Activated naive CD8-positive, alpha-beta T cell treated with anti-CD3 and anti-CD28 coated beads, Interleukin-2, amount 50 U/mL, for 24 hours (primary cell): ENCODE data around the gene CNTNAP2.

Experiments used
- ATAC-seq: fragments of 150-1000 bp; cut with Tn5 transposase; one replicate; pipeline ENCODE4 v1.10.0; 2021
- DNase-seq: peaks from one replicate; pipeline ENCODE4 v3.0.0; 2021
- H3K27ac Mint-ChIP-seq: one replicate; pipeline ENCODE4 v1.8.0; 2021; ENCODE audit warnings: mild to moderate bottlenecking, mixed read lengths
- H3K27me3 Mint-ChIP-seq: one replicate; pipeline ENCODE4 v1.8.0; 2021; ENCODE audit warnings: mixed read lengths
- H3K36me3 Mint-ChIP-seq: one replicate; pipeline ENCODE4 v1.8.0; 2021; ENCODE audit warnings: low read depth, mixed read lengths
- H3K4me1 Mint-ChIP-seq: one replicate; pipeline ENCODE4 v1.8.0; 2021; ENCODE audit warnings: mixed read lengths
- H3K4me3 Mint-ChIP-seq: one replicate; pipeline ENCODE4 v1.8.0; 2021; ENCODE audit warnings: mild to moderate bottlenecking, moderate library complexity, mixed read lengths
- H3K9me3 Mint-ChIP-seq: one replicate; pipeline ENCODE4 v1.8.0; 2021; ENCODE audit warnings: mixed read lengths

Gene CNTNAP2

GRCh38 chr7:147412782-147413556, 1296.4 kb downstream of the CNTNAP2 start:
- Mint-ChIP-seq H3K4me1 (no peaks in the 10 kb centered on the region), H3K4me3 (no peak overlapping the region), H3K27ac (no peak overlapping the region), H3K9me3 (peaks cover 10% of the 10 kb centered on the region), H3K27me3 (no peaks in the 10 kb centered on the region), H3K36me3 (no peaks in the 10 kb centered on the region)
- no peak for DNase-seq
- no peak for ATAC-seq

GRCh38 chr7:147413557-147413870, 1296.9 kb downstream of the CNTNAP2 start:
- Mint-ChIP-seq H3K9me3 (peaks cover 7% of the 10 kb centered on the region), H3K4me1 (no peaks in the 10 kb centered on the region), H3K27ac (no peak overlapping the region), H3K36me3 (no peaks in the 10 kb centered on the region), H3K27me3 (no peaks in the 10 kb centered on the region), H3K4me3 (no peak overlapping the region)
- DNase-seq = no peak
- no peak for ATAC-seq

GRCh38 chr7:147415991-147416390, 1299.4 kb downstream of the CNTNAP2 start:
- H3K36me3 Mint-ChIP-seq = no peaks in the 10 kb centered on the region
- H3K27me3 Mint-ChIP-seq = no peaks in the 10 kb centered on the region

GRCh38 chr7:147418966-147419365, 1302.4 kb downstream of the CNTNAP2 start:
- Mint-ChIP-seq H3K4me1 (no peaks in the 10 kb centered on the region), H3K27ac (no peak overlapping the region), H3K27me3 (no peaks in the 10 kb centered on the region), H3K9me3 (no peaks in the 10 kb centered on the region), H3K36me3 (no peaks in the 10 kb centered on the region), H3K4me3 (no peak overlapping the region)
- ATAC-seq (no peak), DNase-seq (no peak)

More at GRCh38 chr7:147415991-147416390, 1299.4 kb downstream of the CNTNAP2 start:
- H3K27ac Mint-ChIP-seq = no peak overlapping the region
- H3K4me3 Mint-ChIP-seq = no peak overlapping the region
- no peaks in the 10 kb centered on the region for H3K9me3 Mint-ChIP-seq
- ATAC-seq (no peak), DNase-seq (no peak)
- no peaks in the 10 kb centered on the region for H3K4me1 Mint-ChIP-seq

GRCh38 chr7:147423875-147424274, 1307.3 kb downstream of the CNTNAP2 start:
- H3K36me3 Mint-ChIP-seq = no peaks in the 10 kb centered on the region
- ATAC-seq = no peak
- DNase-seq = no peak
- peaks cover 12% of the 10 kb centered on the region for H3K9me3 Mint-ChIP-seq
- no peaks in the 10 kb centered on the region for H3K27me3 Mint-ChIP-seq
- H3K4me3 Mint-ChIP-seq = no peak overlapping the region
- H3K27ac Mint-ChIP-seq = no peak overlapping the region
- no peaks in the 10 kb centered on the region for H3K4me1 Mint-ChIP-seq

- Mint-ChIP-seq H3K9me3 (peaks cover 21% of the 10 kb centered on the region), H3K4me3 (no peak overlapping the region), H3K4me1 (no peaks in the 10 kb centered on the region), H3K27ac (no peak overlapping the region), H3K27me3 (no peaks in the 10 kb centered on the region), H3K36me3 (no peaks in the 10 kb centered on the region)
- DNase-seq (no peak), ATAC-seq (no peak)
These were observed 1311.5 kb downstream of the CNTNAP2 start for GRCh38 chr7:147428075-147428474.

- H3K4me1 Mint-ChIP-seq = no peaks in the 10 kb centered on the region
- no peak overlapping the region for H3K27ac Mint-ChIP-seq
- H3K27me3 Mint-ChIP-seq = no peaks in the 10 kb centered on the region
- H3K4me3 Mint-ChIP-seq = no peak overlapping the region
- peaks cover 21% of the 10 kb centered on the region for H3K9me3 Mint-ChIP-seq
- DNase-seq (no peak), ATAC-seq (no peak)
- no peaks in the 10 kb centered on the region for H3K36me3 Mint-ChIP-seq
These were observed 1313.4 kb downstream of the CNTNAP2 start for GRCh38 chr7:147429961-147430360.

GRCh38 chr7:147432079-147432478, 1315.5 kb downstream of the CNTNAP2 start:
- H3K27ac Mint-ChIP-seq = no peak overlapping the region
- H3K36me3 Mint-ChIP-seq = no peaks in the 10 kb centered on the region
- H3K4me3 Mint-ChIP-seq = no peak overlapping the region
- H3K27me3 Mint-ChIP-seq = no peaks in the 10 kb centered on the region
- H3K4me1 Mint-ChIP-seq = no peaks in the 10 kb centered on the region
- ATAC-seq (no peak), DNase-seq (no peak)
- peaks cover 13% of the 10 kb centered on the region for H3K9me3 Mint-ChIP-seq

GRCh38 chr7:147432576-147432975, 1316.0 kb downstream of the CNTNAP2 start:
- no peak for ATAC-seq
- Mint-ChIP-seq H3K4me3 (no peak overlapping the region), H3K36me3 (no peaks in the 10 kb centered on the region), H3K9me3 (peaks cover 9% of the 10 kb centered on the region), H3K27ac (no peak overlapping the region), H3K4me1 (no peaks in the 10 kb centered on the region), H3K27me3 (no peaks in the 10 kb centered on the region)
- no peak for DNase-seq

GRCh38 chr7:147436718-147437117, 1320.1 kb downstream of the CNTNAP2 start:
- Mint-ChIP-seq H3K27me3 (no peaks in the 10 kb centered on the region), H3K36me3 (no peaks in the 10 kb centered on the region)

GRCh38 chr7:147438216-147438615, 1321.6 kb downstream of the CNTNAP2 start:
- Mint-ChIP-seq H3K4me1 (no peaks in the 10 kb centered on the region), H3K36me3 (no peaks in the 10 kb centered on the region), H3K4me3 (no peak overlapping the region), H3K27ac (no peak overlapping the region), H3K9me3 (peaks cover 21% of the 10 kb centered on the region), H3K27me3 (no peaks in the 10 kb centered on the region)
- DNase-seq (no peak), ATAC-seq (no peak)

More at GRCh38 chr7:147436718-147437117, 1320.1 kb downstream of the CNTNAP2 start:
- Mint-ChIP-seq H3K9me3 (peaks cover 25% of the 10 kb centered on the region), H3K4me3 (no peak overlapping the region), H3K4me1 (no peaks in the 10 kb centered on the region), H3K27ac (no peak overlapping the region)
- no peak for ATAC-seq
- no peak for DNase-seq

- no peak overlapping the region for H3K27ac Mint-ChIP-seq
- ATAC-seq (no peak), DNase-seq (no peak)
- H3K4me1 Mint-ChIP-seq = no peaks in the 10 kb centered on the region
- no peaks in the 10 kb centered on the region for H3K27me3 Mint-ChIP-seq
- no peaks in the 10 kb centered on the region for H3K36me3 Mint-ChIP-seq
- peaks cover 24% of the 10 kb centered on the region for H3K9me3 Mint-ChIP-seq
- H3K4me3 Mint-ChIP-seq = no peak overlapping the region
These were observed 1327.3 kb downstream of the CNTNAP2 start for GRCh38 chr7:147443942-147444341.

- Mint-ChIP-seq H3K9me3 (peaks cover 9% of the 10 kb centered on the region), H3K27ac (no peak overlapping the region)
- no peak for ATAC-seq
These were observed 1336.2 kb downstream of the CNTNAP2 start for GRCh38 chr7:147452816-147453215.

GRCh38 chr7:147465223-147465622, 1348.6 kb downstream of the CNTNAP2 start:
- Mint-ChIP-seq H3K9me3 (peaks cover under 1% of the 10 kb centered on the region), H3K27ac (no peak overlapping the region), H3K4me1 (no peaks in the 10 kb centered on the region), H3K4me3 (no peak overlapping the region), H3K36me3 (no peaks in the 10 kb centered on the region), H3K27me3 (no peaks in the 10 kb centered on the region)
- ATAC-seq (no peak), DNase-seq (no peak)

More at GRCh38 chr7:147452816-147453215, 1336.2 kb downstream of the CNTNAP2 start:
- H3K27me3 Mint-ChIP-seq = no peaks in the 10 kb centered on the region
- no peaks in the 10 kb centered on the region for H3K36me3 Mint-ChIP-seq
- H3K4me1 Mint-ChIP-seq = no peaks in the 10 kb centered on the region
- no peak overlapping the region for H3K4me3 Mint-ChIP-seq
- DNase-seq = no peak

GRCh38 chr7:147472556-147472955, 1356.0 kb downstream of the CNTNAP2 start:
- H3K27ac Mint-ChIP-seq = no peak overlapping the region
- H3K4me1 Mint-ChIP-seq = no peaks in the 10 kb centered on the region
- no peak for ATAC-seq
- no peak overlapping the region for H3K4me3 Mint-ChIP-seq
- no peak for DNase-seq
- H3K27me3 Mint-ChIP-seq = no peaks in the 10 kb centered on the region
- peaks cover 15% of the 10 kb centered on the region for H3K9me3 Mint-ChIP-seq
- H3K36me3 Mint-ChIP-seq = no peaks in the 10 kb centered on the region

- Mint-ChIP-seq H3K9me3 (peaks cover 15% of the 10 kb centered on the region), H3K36me3 (no peaks in the 10 kb centered on the region), H3K4me3 (no peak overlapping the region), H3K27ac (no peak overlapping the region), H3K27me3 (no peaks in the 10 kb centered on the region), H3K4me1 (no peaks in the 10 kb centered on the region)
- DNase-seq (no peak), ATAC-seq (no peak)
These were observed 1358.3 kb downstream of the CNTNAP2 start for GRCh38 chr7:147474862-147475261.
